Mucosa of stomach (tissue), 1 donor: ENCODE data around the gene ENSA.
A peak's percentile ranks its signal among the peaks of the same experiment; 100 is the strongest.
"Not testable (repeated sequence)": the region's sequence is repeated elsewhere in the genome, so short reads cannot be mapped to it uniquely, and the experiment has no call there.

ENCODE experiments used
- H3K27me3 ChIP-seq: one replicate; pipeline ENCODE4 v1.7.0; 2013; ENCODE audit warnings: mild to moderate bottlenecking, low read length; ENCODE audit not compliant: control insufficient read depth, insufficient read depth
- H3K36me3 ChIP-seq: one replicate; pipeline ENCODE4 v1.7.0; 2013; ENCODE audit warnings: low read length; ENCODE audit not compliant: control insufficient read depth, insufficient read depth
- H3K4me1 ChIP-seq: one replicate; pipeline ENCODE4 v1.7.0; 2013; ENCODE audit warnings: mild to moderate bottlenecking, low read length; ENCODE audit not compliant: control insufficient read depth, insufficient read depth
- H3K4me3 ChIP-seq: one replicate; pipeline ENCODE4 v1.7.0; 2013; ENCODE audit warnings: low read length
- H3K9ac ChIP-seq: one replicate; pipeline ENCODE4 v1.7.0; 2013; ENCODE audit warnings: mild to moderate bottlenecking, low read length, moderate library complexity
- H3K9me3 ChIP-seq: one replicate; pipeline ENCODE4 v1.7.0; 2013; ENCODE audit warnings: mild to moderate bottlenecking, low read length, moderate library complexity; ENCODE audit not compliant: control insufficient read depth
- donor health status: Pancreatic carcinoma.

ENSA gene

GRCh38 chr1:150601540-150601939 is 27.9 kb downstream of the ENSA start:
- no peaks in the 10 kb centered on the region for H3K9me3 ChIP-seq
- H3K4me1 ChIP-seq, result peaks cover 10% of the 10 kb centered on the region
- no peaks in the 10 kb centered on the region for H3K27me3 ChIP-seq
- no peak overlapping the region for H3K9ac ChIP-seq
- no peaks in the 10 kb centered on the region for H3K36me3 ChIP-seq
- H3K4me3 ChIP-seq, result no peak overlapping the region

- not testable (repeated sequence) for H3K36me3 ChIP-seq, H3K4me1 ChIP-seq, H3K9me3 ChIP-seq, H3K4me3 ChIP-seq, H3K27me3 ChIP-seq, H3K9ac ChIP-seq
These were observed 31.1 kb downstream of the ENSA start for GRCh38 chr1:150598346-150598745.

- no peak overlapping the region for H3K9ac ChIP-seq
- no peaks in the 10 kb centered on the region for H3K27me3 ChIP-seq
- H3K9me3 ChIP-seq, result no peaks in the 10 kb centered on the region
These were observed 32.4 kb downstream of the ENSA start for GRCh38 chr1:150596976-150597375.

GRCh38 chr1:150596095-150596892 is 33.1 kb downstream of the ENSA start:
- H3K36me3 ChIP-seq, result no peaks in the 10 kb centered on the region
- no peaks in the 10 kb centered on the region for H3K4me1 ChIP-seq
- H3K9me3 ChIP-seq, result no peaks in the 10 kb centered on the region
- H3K27me3 ChIP-seq, result no peaks in the 10 kb centered on the region
- H3K9ac ChIP-seq, result no peak overlapping the region
- H3K4me3 ChIP-seq, result no peak overlapping the region

More at GRCh38 chr1:150596976-150597375, 32.4 kb downstream of the ENSA start:
- no peaks in the 10 kb centered on the region for H3K36me3 ChIP-seq
- no peak overlapping the region for H3K4me3 ChIP-seq
- H3K4me1 ChIP-seq, result no peaks in the 10 kb centered on the region

GRCh38 chr1:150582371-150582770 is 47.0 kb downstream of the ENSA start:
- Histone ChIP-seq H3K36me3 (no peaks in the 10 kb centered on the region), H3K4me3 (no peak overlapping the region), H3K9ac (no peak overlapping the region), H3K4me1 (peaks cover 10% of the 10 kb centered on the region), H3K9me3 (no peaks in the 10 kb centered on the region), H3K27me3 (no peaks in the 10 kb centered on the region)

- H3K36me3 ChIP-seq, H3K4me3 ChIP-seq, H3K27me3 ChIP-seq: not testable (repeated sequence)
These were observed 47.5 kb downstream of the ENSA start for GRCh38 chr1:150581962-150582361.

GRCh38 chr1:150581437-150581836 is 48.0 kb downstream of the ENSA start:
- not testable (repeated sequence) for H3K27me3 ChIP-seq, H3K4me3 ChIP-seq, H3K9ac ChIP-seq, H3K9me3 ChIP-seq, H3K4me1 ChIP-seq, H3K36me3 ChIP-seq

More at GRCh38 chr1:150581962-150582361, 47.5 kb downstream of the ENSA start:
- not testable (repeated sequence) for H3K9me3 ChIP-seq, H3K9ac ChIP-seq, H3K4me1 ChIP-seq

- not testable (repeated sequence) for H3K4me1 ChIP-seq, H3K36me3 ChIP-seq, H3K4me3 ChIP-seq, H3K9me3 ChIP-seq, H3K9ac ChIP-seq, H3K27me3 ChIP-seq
These were observed 48.4 kb downstream of the ENSA start for GRCh38 chr1:150580966-150581365.

- Histone ChIP-seq H3K4me1 (peaks cover 16% of the 10 kb centered on the region), H3K36me3 (peaks cover 4% of the 10 kb centered on the region), H3K9me3 (no peaks in the 10 kb centered on the region), H3K27me3 (no peaks in the 10 kb centered on the region), H3K9ac (peak overlapping the region; percentile 86), H3K4me3 (peak overlapping the region; percentile 56)
These were observed 49.3 kb downstream of the ENSA start for GRCh38 chr1:150579945-150580642.

- H3K9me3 ChIP-seq, result no peaks in the 10 kb centered on the region
- peak within 1 kb of the TSS; percentile 96 for H3K4me3 ChIP-seq
- peak within 1 kb of the TSS; percentile 86 for H3K9ac ChIP-seq
- H3K36me3 ChIP-seq, result peaks cover 4% of the 10 kb centered on the region
- H3K4me1 ChIP-seq, result peaks cover 22% of the 10 kb centered on the region
- no peaks in the 10 kb centered on the region for H3K27me3 ChIP-seq
These were observed 50.1 kb downstream of the ENSA start, which contains the start of gene MCL1 for GRCh38 chr1:150579110-150579944. TSS of gene MCL1 (minus strand) at chr1:150579610. CDS start at chr1:150579530, 80 bp downstream.

GRCh38 chr1:150578272-150579109 is 50.9 kb downstream of the ENSA start:
- peaks cover 28% of the 10 kb centered on the region for H3K4me1 ChIP-seq

More at GRCh38 chr1:150578272-150579109, 50.9 kb downstream of the ENSA start:
- Histone ChIP-seq H3K4me3 (peak overlapping the region; percentile 96), H3K36me3 (peaks cover 4% of the 10 kb centered on the region), H3K27me3 (no peaks in the 10 kb centered on the region), H3K9ac (peak overlapping the region; percentile 86), H3K9me3 (no peaks in the 10 kb centered on the region)
